ENCODE data around the gene SVIL. TPM values are rescaled to one million over a fixed set of nuclear protein-coding genes. Genes with fewer than 3 reads are reported as not detected.
"Not testable (repeated sequence)": the region's sequence is repeated elsewhere in the genome, so short reads cannot be mapped to it uniquely, and the experiment has no call there.

Gene SVIL
- total RNA-seq, 1 donor from 2014 or later = 25.1 TPM

DNA sequence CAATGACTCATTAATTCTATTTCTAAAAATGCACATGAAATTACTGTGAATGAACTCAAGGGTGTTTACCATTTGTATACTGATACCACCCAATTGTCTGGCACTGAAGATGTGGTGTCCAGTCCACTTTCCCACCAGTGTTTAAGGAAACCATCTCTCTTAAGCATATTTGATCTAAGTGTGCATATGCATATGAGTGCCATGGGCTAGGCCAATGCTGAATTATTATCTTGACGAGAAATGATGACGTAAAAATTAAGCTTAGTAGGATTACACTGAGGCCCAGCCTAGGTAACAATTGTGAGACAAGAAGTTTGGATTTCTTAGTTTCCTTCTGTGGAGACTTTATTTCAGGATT, 59.7 kb downstream of the SVIL start:
- Mint-ChIP-seq H3K4me3 (no peak overlapping the region), H3K4me1 (no peaks in the 10 kb centered on the region), H3K36me3 (peaks cover 3% of the 10 kb centered on the region), H3K27ac (no peak overlapping the region), H3K27me3 (ENCODE audit: insufficient read depth, low read depth) (no peaks in the 10 kb centered on the region), H3K9me3 (no peaks in the 10 kb centered on the region)
- Histone ChIP-seq H3K79me2 (ENCODE audit: low read depth) (no peaks in the 10 kb centered on the region), H3K4me3 (no peak overlapping the region), H3K9me3 (ENCODE audit: low read depth) (no peaks in the 10 kb centered on the region), H3K4me1 (peaks cover 11% of the 10 kb centered on the region), H3F3A (ENCODE audit: low read depth) (no peaks in the 10 kb centered on the region), H3K9ac (no peak overlapping the region), H3K27me3 (no peaks in the 10 kb centered on the region), H3K27ac (no peak overlapping the region), H3K4me2 (no peak overlapping the region), H2AFZ (replicated peaks) (no peak overlapping the region), H3K36me3 (no peaks in the 10 kb centered on the region), H4K20me1 (ENCODE audit: low read depth) (peaks cover 3% of the 10 kb centered on the region)
- TF ChIP-seq EZH2phosphoT487 (IDR thresholded peaks at IDR 0.05) (no peak), EZH2 (IDR thresholded peaks at IDR 0.05) (no peak)
- TF ChIP-seq, protein P1, sequence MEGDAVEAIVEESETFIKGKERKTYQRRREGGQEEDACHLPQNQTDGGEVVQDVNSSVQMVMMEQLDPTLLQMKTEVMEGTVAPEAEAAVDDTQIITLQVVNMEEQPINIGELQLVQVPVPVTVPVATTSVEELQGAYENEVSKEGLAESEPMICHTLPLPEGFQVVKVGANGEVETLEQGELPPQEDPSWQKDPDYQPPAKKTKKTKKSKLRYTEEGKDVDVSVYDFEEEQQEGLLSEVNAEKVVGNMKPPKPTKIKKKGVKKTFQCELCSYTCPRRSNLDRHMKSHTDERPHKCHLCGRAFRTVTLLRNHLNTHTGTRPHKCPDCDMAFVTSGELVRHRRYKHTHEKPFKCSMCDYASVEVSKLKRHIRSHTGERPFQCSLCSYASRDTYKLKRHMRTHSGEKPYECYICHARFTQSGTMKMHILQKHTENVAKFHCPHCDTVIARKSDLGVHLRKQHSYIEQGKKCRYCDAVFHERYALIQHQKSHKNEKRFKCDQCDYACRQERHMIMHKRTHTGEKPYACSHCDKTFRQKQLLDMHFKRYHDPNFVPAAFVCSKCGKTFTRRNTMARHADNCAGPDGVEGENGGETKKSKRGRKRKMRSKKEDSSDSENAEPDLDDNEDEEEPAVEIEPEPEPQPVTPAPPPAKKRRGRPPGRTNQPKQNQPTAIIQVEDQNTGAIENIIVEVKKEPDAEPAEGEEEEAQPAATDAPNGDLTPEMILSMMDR (IDR thresholded peaks at IDR 0.05) = no peak
- no peak for DNase-seq (ENCODE audit: low spot score)

DNA sequence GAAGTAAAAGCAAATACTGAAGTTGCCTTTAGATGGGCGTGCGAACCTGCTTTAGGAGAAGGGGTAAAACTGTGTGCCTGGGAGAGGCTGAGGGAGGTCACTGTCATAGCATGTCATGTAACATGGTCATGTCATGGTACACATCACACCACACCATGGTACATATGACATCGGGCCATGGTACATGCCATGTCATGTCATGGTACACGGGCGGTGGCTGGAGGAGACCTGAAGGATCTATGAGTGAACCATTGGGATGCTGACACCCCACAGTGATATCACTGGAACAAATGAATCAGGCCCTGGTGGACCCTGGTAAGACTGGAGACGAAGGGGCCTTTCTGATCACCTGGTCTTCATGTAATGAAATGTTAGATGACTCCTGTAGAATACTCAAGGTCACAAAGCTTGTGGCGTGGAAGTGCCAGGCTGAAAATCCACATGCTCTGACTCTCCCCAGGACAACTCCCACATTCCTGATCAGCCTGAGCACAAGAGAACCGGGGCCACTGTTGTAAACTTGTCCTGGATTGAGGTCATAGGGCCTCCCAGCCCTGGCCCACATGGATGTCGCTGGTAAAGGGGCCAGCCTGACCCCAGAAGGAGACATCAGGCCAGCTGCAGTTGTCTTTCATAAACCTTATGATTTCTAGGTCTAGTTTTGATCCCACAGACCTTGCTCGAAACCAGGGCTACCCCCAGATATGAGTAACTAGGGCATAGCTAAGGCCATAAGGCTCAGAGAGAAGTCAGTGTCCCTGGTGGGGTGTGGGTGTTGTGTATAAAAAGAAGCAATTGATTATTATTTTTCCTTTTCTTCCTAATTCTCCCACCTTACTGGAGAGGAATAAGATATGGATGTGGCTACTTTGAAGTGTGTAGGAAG, 60.3 kb downstream of the SVIL start:
- not testable (repeated sequence) for H3K9me3 Mint-ChIP-seq; H3K4me3 Mint-ChIP-seq; H3K36me3 Mint-ChIP-seq; H3K4me1 Mint-ChIP-seq; DNase-seq (ENCODE audit: low spot score); H3K9ac ChIP-seq; H3F3A ChIP-seq (ENCODE audit: low read depth); H4K20me1 ChIP-seq (ENCODE audit: low read depth); H3K36me3 ChIP-seq; H3K27me3 Mint-ChIP-seq (ENCODE audit: insufficient read depth, low read depth); H3K4me2 ChIP-seq; H3K27me3 ChIP-seq; H3K4me3 ChIP-seq; H3K27ac Mint-ChIP-seq; H2AFZ ChIP-seq (replicated peaks); H3K9me3 ChIP-seq (ENCODE audit: low read depth); H3K79me2 ChIP-seq (ENCODE audit: low read depth); H3K27ac ChIP-seq
- peaks cover 17% of the 10 kb centered on the region for H3K4me1 ChIP-seq

DNA sequence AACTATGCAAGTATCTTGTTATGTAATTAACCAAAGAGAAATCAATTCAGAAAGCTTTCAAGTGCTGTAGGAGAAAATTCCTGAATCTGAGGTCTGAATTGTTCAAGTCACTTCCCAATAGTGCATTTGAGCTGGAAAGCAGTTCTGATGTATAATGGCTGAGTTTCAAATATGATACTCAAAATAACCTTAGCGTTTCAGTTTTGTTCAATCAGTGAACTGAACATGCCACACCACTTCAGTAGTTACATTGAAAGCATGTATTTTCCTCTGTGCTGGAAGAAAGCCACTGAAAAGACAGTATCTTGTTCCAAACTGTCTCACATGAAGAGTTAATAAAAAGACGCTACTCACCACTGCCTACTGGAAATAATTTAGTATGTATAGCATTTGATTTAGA, 64.5 kb downstream of the SVIL start:
- H4K20me1 ChIP-seq (ENCODE audit: low read depth); H2AFZ ChIP-seq (replicated peaks); H3K9me3 Mint-ChIP-seq; H3K27me3 ChIP-seq; H3K36me3 Mint-ChIP-seq; H3K4me2 ChIP-seq; H3K79me2 ChIP-seq (ENCODE audit: low read depth); H3K4me3 ChIP-seq; H3K27ac Mint-ChIP-seq; H3K4me3 Mint-ChIP-seq; H3F3A ChIP-seq (ENCODE audit: low read depth); H3K27ac ChIP-seq; H3K27me3 Mint-ChIP-seq (ENCODE audit: insufficient read depth, low read depth); DNase-seq (ENCODE audit: low spot score); H3K9me3 ChIP-seq (ENCODE audit: low read depth); H3K36me3 ChIP-seq; H3K9ac ChIP-seq: not testable (repeated sequence)
- peaks cover 24% of the 10 kb centered on the region for H3K4me1 ChIP-seq
- H3K4me1 Mint-ChIP-seq = peaks cover 22% of the 10 kb centered on the region

DNA sequence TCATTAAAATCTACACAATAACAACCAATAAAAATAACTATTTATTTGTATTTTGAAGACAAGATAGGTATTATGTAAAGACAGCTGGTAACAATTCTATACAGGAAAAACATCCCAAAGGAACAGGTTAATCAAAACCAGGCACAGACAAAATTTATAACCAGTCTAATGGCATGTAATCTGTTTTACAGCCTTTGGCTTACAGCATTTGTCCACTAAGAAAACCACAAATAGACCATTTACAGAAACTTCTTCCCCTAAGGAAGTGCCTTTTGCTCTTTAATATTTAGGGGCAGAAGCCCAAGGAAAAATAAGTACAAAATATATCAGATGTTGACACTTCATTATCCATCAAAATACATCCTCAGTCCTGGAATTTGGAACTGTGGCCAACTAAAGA, 65.0 kb downstream of the SVIL start:
- Histone ChIP-seq H3K27me3 (no peaks in the 10 kb centered on the region), H3K4me1 (peaks cover 24% of the 10 kb centered on the region), H2AFZ (replicated peaks) (no peak overlapping the region), H3K9ac (no peak overlapping the region), H3K36me3 (no peaks in the 10 kb centered on the region), H4K20me1 (ENCODE audit: low read depth) (peaks cover 3% of the 10 kb centered on the region), H3F3A (ENCODE audit: low read depth) (no peaks in the 10 kb centered on the region), H3K4me3 (no peak overlapping the region), H3K27ac (no peak overlapping the region), H3K4me2 (no peak overlapping the region), H3K9me3 (ENCODE audit: low read depth) (no peaks in the 10 kb centered on the region), H3K79me2 (ENCODE audit: low read depth) (no peaks in the 10 kb centered on the region)
- Mint-ChIP-seq H3K36me3 (no peaks in the 10 kb centered on the region), H3K4me3 (no peak overlapping the region), H3K27me3 (ENCODE audit: insufficient read depth, low read depth) (no peaks in the 10 kb centered on the region), H3K4me1 (peaks cover 22% of the 10 kb centered on the region), H3K27ac (no peak overlapping the region), H3K9me3 (no peaks in the 10 kb centered on the region)
- TF ChIP-seq EZH2 (IDR thresholded peaks at IDR 0.05) = no peak
- TF ChIP-seq EZH2phosphoT487 (IDR thresholded peaks at IDR 0.05) = no peak
- TF ChIP-seq, protein P1 (IDR thresholded peaks at IDR 0.05) = no peak
- DNase-seq (ENCODE audit: low spot score) = no peak
